ENCODE data around the gene CCDC88C.
A peak's percentile ranks its signal among the peaks of the same experiment; 100 is the strongest.

Gene CCDC88C

GRCh38 chr14:91363776-91364523 lies 53.7 kb downstream of the CCDC88C start:
- no peak for DNase-seq

GRCh38 chr14:91361233-91361811 lies 56.3 kb downstream of the CCDC88C start:
- peak; percentile 59 for DNase-seq

GRCh38 chr14:91360490-91361232 lies 57.0 kb downstream of the CCDC88C start:
- no peak for DNase-seq

- DNase-seq: no peak
Measured at GRCh38 chr14:91358654-91359220, 58.9 kb downstream of the CCDC88C start.

- no peak for DNase-seq
Measured at GRCh38 chr14:91358025-91358319, 59.6 kb downstream of the CCDC88C start.

- no peak for DNase-seq
Measured at GRCh38 chr14:91357272-91358024, 60.2 kb downstream of the CCDC88C start.

GRCh38 chr14:91356181-91356763 lies 61.3 kb downstream of the CCDC88C start:
- DNase-seq: no peak

GRCh38 chr14:91354979-91355685 lies 62.5 kb downstream of the CCDC88C start:
- DNase-seq: peak; percentile 95

- DNase-seq: no peak
Measured at GRCh38 chr14:91354221-91354916, 63.3 kb downstream of the CCDC88C start.

GRCh38 chr14:91352728-91353692 lies 64.6 kb downstream of the CCDC88C start:
- no peak for DNase-seq

- peak; percentile 50 for DNase-seq
Measured at GRCh38 chr14:91352053-91352452, 65.6 kb downstream of the CCDC88C start.

- DNase-seq: no peak
Measured at GRCh38 chr14:91351512-91351862, 66.1 kb downstream of the CCDC88C start.

- DNase-seq: peak; percentile 35
Measured at GRCh38 chr14:91350813-91351511, 66.7 kb downstream of the CCDC88C start.

- no peak for DNase-seq
Measured at GRCh38 chr14:91350483-91350812, 67.2 kb downstream of the CCDC88C start.

- DNase-seq: no peak
Measured at GRCh38 chr14:91349481-91350074, 68.0 kb downstream of the CCDC88C start.

GRCh38 chr14:91348845-91349465 lies 68.7 kb downstream of the CCDC88C start:
- no peak for DNase-seq

- DNase-seq: no peak
Measured at GRCh38 chr14:91346838-91347173, 70.8 kb downstream of the CCDC88C start.

GRCh38 chr14:91344096-91344495 lies 73.5 kb downstream of the CCDC88C start:
- no peak for DNase-seq

- no peak for DNase-seq
Measured at GRCh38 chr14:91343051-91343450, 74.6 kb downstream of the CCDC88C start.
